ENCODE data around the gene SH3RF3.

- TF ChIP-seq REST (IDR thresholded peaks at IDR 0.05; ENCODE audit: low read depth, low read length) (no peak), FOXM1 (IDR thresholded peaks at IDR 0.05; ENCODE audit: low read depth) (no peak), CTCF (IDR thresholded peaks at IDR 0.05) (no peak), USF2 (IDR thresholded peaks at IDR 0.05; ENCODE audit: borderline replicate concordance, low read depth, low read length) (no peak), RFX5 (IDR thresholded peaks at IDR 0.05; ENCODE audit: low read length) (no peak), POLR2AphosphoS5 (IDR thresholded peaks at IDR 0.05; ENCODE audit: low read depth, low read length) (no peak), FOSL2 (IDR thresholded peaks at IDR 0.05; ENCODE audit: borderline replicate concordance, low read depth) (no peak), ZBTB33 (IDR thresholded peaks at IDR 0.05; ENCODE audit: borderline replicate concordance, low read depth) (no peak), SMC3 (IDR thresholded peaks at IDR 0.05; ENCODE audit: low read depth, low read length) (no peak), TAF1 (IDR thresholded peaks at IDR 0.05; ENCODE audit: borderline replicate concordance, low read depth, low read length) (no peak), RAD21 (IDR thresholded peaks at IDR 0.05; ENCODE audit: low read length) (no peak), MXI1 (IDR thresholded peaks at IDR 0.05; ENCODE audit: low read depth, low read length) (no peak), PBX3 (IDR thresholded peaks at IDR 0.05) (no peak)
These were observed 374.2 kb downstream of the SH3RF3 start for GRCh38 chr2:109503191-109503590.

Data from SK-N-SH (cell line).